Astrocyte (in vitro differentiated cells and primary cell): ENCODE data around the gene RUFY3.

Experiments used
- EZH2 ChIP-seq: IDR thresholded peaks from 2 replicates; pipeline ENCODE4 v1.6.1; 2012; ENCODE audit warnings: mild to moderate bottlenecking, low read length, inconsistent platforms; ENCODE audit not compliant: insufficient read depth
- TF ChIP-seq, protein P1 (sequence below): IDR thresholded peaks from 2 replicates; pipeline ENCODE4 v1.5.1; 2011; ENCODE audit warnings: low read depth, mild to moderate bottlenecking, inconsistent platforms, low read length, moderate library complexity; ENCODE audit not compliant: insufficient read depth

DNA sequence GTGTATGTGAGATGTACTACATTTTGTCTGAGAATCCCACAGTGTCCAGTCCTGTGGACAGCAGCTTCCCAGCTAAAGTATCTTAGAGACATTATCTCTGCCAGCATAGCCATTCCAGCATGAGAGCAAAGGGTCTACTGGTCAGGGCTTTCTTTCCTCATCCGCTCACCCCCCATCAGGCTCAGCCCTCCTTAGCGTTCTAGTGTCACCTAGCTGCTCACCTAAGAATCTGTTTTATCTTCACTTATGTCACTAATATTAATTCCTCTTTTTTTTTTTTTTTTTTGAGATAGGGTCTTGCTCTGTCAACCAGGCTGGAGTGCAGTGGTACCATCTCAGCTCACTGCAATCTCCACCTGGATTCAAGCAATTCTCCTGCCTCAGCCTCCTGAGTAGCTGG lies 15.6 kb downstream of the RUFY3 start:
- TF ChIP-seq, protein P1, sequence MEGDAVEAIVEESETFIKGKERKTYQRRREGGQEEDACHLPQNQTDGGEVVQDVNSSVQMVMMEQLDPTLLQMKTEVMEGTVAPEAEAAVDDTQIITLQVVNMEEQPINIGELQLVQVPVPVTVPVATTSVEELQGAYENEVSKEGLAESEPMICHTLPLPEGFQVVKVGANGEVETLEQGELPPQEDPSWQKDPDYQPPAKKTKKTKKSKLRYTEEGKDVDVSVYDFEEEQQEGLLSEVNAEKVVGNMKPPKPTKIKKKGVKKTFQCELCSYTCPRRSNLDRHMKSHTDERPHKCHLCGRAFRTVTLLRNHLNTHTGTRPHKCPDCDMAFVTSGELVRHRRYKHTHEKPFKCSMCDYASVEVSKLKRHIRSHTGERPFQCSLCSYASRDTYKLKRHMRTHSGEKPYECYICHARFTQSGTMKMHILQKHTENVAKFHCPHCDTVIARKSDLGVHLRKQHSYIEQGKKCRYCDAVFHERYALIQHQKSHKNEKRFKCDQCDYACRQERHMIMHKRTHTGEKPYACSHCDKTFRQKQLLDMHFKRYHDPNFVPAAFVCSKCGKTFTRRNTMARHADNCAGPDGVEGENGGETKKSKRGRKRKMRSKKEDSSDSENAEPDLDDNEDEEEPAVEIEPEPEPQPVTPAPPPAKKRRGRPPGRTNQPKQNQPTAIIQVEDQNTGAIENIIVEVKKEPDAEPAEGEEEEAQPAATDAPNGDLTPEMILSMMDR = no peak
- no peak for TF ChIP-seq EZH2
